HepG2 (cell line): Measurements from ENCODE around the gene COBL.

Experiments used
- HOXD1 ChIP-seq: sonication (generic); formaldehyde crosslinking; IDR thresholded peaks from 2 replicates; pipeline ENCODE4 v1.5.0; 2020; ENCODE audit warnings: missing genetic modification reagents
- SALL2 ChIP-seq: sonication (generic); formaldehyde crosslinking; IDR thresholded peaks from 2 replicates; pipeline ENCODE4 v1.8.1; 2023; ENCODE audit warnings: mild to moderate bottlenecking, missing genetic modification reagents, inconsistent platforms
- TGIF2 ChIP-seq: IDR thresholded peaks from 2 replicates; pipeline ENCODE4 v1.6.1; 2016; ENCODE audit warnings: control low read depth, missing compliant biosample characterization
- TF ChIP-seq, protein P1 (sequence below): sonication (generic); formaldehyde crosslinking; IDR thresholded peaks from 2 replicates; pipeline ENCODE4 v1.4.0; 2020; ENCODE audit warnings: missing genetic modification reagents, mild to moderate bottlenecking, borderline replicate concordance

DNA sequence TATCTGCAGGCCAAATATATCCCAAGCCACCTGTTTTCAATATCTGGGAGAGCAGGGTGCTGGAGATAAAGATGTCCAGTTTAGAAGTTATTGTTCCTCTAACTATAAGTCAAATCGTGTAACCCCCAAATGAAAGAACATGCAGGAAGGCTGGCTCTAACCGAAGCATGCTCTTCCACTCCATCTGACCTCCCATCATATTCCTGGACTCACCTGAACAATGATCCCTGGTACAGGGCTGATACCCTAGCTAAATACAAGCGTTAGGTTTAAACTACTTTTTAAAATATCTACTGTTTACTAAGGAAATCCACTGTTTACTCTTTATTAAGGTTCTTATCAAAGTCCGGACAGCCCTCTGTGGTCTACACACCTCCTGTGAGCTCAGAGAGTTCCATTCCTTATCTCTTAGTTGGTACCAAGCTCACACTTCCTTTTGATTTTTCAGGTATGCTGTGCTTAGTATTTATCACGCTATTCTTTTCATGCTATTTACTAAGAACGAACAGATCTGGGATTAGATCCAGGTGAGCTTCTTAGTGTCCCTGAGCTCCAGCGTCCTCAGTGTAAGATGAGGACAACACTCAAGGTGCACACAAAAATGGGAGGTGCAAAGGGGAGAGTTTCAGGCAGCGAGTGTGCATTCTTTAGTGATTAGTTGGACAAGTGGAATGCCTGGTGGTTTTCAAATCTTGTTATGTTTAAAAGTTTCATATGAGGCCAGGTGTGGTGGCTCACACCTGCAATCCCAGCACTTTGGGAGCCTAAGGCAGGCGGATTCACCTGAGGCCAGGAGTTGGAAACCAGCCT lies 23.6 kb upstream of the COBL start:
- TF ChIP-seq TGIF2 (CRISPR knock-in tag) (no peak), SALL2 (CRISPR knock-in tag) (no peak), HOXD1 (CRISPR knock-in tag) (no peak)
- TF ChIP-seq, protein P1, sequence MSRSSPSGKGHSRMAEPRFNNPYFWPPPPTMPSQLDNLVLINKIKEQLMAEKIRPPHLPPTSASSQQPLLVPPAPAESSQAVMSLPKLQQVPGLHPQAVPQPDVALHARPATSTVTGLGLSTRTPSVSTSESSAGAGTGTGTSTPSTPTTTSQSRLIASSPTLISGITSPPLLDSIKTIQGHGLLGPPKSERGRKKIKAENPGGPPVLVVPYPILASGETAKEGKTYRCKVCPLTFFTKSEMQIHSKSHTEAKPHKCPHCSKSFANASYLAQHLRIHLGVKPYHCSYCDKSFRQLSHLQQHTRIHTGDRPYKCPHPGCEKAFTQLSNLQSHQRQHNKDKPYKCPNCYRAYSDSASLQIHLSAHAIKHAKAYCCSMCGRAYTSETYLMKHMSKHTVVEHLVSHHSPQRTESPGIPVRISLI (CRISPR knock-in tag), result no peak
